Muscle of arm (tissue), 12 donors: Measurements from ENCODE around the gene KRT13. TPM values are rescaled to one million over a fixed set of nuclear protein-coding genes. Genes with fewer than 3 reads are reported as not detected.

ENCODE experiments used
- DNase-seq: peaks from one replicate; pipeline ENCODE4 v3.0.0-alpha.2; 2013
- polyA plus RNA-seq, 12 donors: library from polyadenylated mRNA; unstranded; fragments of 120-200 nt; gene quantifications; one replicate each; pipeline ENCODE4 v1.2.1, GENCODE V29; 2013; ENCODE audit not compliant: insufficient read length in 12 of 12

Gene KRT13
- polyA plus RNA-seq, 12 donors, result 0.63 to 746 (median 70.1) TPM; not detected in 6

GRCh38 chr17:41496803-41497484, 8.5 kb downstream of the KRT13 start:
- DNase-seq, result peak; percentile 16

DNA sequence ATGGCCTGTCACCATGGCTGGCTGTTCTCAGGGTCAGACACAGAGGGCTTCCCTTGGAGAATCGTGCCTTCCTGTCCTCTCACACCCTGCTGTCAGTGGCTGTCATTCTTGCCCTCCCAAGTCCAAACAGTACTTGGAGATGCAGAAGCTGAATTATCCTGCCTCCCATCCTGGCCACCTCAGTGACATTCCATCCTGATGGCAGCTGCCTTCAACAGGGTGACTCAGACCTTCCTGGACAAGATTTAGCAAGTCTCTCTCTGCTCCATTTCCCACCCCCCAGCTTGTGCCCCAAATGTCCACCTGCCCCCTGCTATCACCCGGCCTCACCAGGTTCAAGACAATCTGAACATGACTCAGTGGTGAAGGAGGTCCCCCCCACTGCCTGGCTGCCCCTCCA, 10.9 kb downstream of the KRT13 start:
- DNase-seq, result no peak

DNA sequence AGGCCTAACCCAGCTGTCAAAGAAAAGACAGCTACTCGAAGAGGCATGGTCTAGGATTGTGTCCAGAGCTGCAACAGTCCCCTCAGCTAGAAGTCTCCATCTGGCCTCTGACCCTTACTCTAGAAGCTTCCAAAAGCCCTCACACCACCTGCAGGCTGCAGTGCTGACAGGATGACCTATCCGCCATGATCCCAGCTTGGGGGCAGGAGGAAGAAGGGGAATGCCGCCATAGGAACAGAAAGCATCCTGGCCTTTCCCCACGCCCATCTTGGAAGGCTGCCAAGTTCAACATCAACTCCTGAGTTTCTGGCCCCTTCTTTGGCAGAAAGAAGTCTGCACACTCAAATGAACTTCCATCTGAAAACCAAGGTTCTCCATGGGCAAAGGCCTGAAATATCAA, 12.6 kb downstream of the KRT13 start:
- DNase-seq, result peak; percentile 17

DNA sequence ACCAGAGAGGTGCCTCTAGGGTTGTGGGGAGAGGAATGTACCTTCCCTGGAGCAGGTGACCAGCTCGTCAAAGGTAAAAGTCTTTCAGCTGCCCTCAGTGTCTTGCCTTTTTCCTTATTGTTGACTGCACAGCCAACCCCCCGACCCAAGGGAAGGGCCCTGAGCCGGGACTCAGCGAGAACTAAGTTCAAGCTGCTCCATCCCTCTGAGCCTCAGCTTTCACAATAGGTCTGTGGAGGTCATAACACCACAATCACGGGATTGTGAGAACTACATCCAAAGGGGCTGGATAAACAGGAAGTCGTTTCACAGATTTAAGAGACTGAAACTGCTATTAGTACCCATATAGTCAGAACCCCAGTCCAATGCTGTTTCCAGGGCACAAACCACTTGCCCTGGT, 13.1 kb downstream of the KRT13 start:
- no peak for DNase-seq

DNA sequence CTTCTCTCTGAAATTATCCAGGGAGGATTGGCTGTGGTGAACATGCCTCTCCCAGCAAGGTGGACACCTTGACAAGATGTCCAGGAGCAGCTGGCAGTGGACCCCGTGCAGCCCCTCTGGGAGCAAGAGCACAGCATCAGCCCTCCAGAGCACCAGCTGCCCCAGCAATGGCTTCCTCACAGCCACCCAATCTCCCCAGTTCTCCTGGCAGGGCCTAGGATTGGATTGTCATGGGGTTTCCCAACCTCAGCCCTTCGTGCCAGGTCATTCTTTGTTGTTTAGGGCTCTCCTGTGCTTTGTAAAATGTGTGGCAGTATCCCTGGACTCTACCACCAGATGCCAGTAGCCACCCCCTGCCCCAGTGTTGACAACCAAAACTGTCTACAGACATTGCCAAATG, 13.9 kb downstream of the KRT13 start:
- DNase-seq, result no peak

GRCh38 chr17:41490000-41490990, 15.1 kb downstream of the KRT13 start:
- DNase-seq, result no peak

DNA sequence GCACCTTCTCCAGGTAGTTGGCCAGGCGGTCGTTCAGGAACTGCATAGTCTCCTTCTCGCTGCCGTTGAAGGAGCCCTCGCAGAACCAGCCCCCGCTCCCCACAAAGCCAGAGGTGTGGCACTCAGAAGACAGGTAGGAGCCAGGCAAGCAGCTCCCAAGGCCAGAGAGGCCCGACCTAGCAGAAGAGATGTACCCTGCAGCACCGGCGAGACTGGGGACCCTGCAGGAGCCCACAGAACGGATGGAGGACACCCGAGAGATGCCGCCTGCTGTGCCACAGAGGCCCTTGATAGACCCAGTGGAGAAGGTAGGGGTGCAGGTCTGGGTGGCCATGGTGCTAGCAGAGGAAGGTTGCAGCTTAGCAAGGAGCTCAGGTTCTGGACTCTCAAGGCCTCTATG, 15.9 kb downstream of the KRT13 start, which contains the start of gene KRT36:
Gene KRT36, minus strand, starts transcription at position 380 of the 400 bp plus-strand sequence. Its CDS starts 46 bp downstream, at position 334.
- DNase-seq, result no peak

DNA sequence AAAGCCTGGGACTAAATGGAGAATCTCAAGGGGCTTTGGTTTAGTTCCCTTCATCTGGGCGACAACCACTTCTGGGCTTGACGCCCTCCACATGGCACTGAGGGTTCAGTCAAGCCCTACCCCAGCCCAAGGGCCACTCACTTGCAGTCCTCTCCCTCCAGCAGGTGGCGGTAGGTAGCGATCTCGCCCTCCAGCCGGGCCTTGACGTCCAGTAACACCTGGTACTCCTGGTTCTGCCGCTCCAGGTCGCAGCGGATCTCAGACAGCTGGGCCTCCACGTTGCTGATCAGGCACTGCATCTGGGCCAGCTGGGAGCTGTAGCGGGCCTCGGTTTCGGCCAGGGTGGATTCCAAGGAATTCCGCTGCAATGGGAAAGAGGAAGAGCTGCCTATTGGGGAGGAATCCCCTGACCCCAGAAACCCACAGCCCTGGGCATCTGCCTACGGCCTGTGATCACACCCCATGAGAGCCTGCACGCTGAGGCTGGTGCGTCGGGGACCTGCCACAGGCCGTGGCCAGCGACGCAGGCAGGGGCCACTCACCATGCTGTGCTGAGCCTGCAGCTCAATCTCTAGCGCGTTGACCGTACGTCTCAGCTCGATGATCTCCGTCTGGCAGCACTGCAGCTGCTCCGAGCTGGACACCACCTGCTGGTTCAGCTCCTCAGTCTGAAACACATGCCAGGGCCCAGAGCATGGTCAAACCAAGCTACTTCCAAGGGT, 18.4 kb downstream of the KRT13 start:
- no peak for DNase-seq

DNA sequence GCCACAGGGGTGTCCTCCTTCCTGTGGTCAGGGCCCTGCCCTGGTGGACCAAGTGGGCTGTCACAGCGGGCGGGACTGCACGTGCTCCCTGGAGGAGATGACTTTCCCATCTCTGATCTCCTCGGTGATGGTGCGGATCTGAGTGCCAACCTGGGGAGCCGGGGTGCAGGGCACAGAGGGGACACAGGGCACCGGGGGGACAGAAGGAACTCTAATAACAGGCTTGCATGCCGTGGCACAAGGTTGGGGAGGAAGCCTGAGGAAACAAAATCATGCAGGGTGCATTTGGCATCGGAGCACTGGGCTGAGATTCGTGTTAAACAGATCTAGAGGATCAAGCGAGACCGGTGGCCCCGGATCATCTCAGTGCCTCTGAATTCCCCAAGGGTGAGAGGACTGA, 19.1 kb downstream of the KRT13 start:
- no peak for DNase-seq

DNA sequence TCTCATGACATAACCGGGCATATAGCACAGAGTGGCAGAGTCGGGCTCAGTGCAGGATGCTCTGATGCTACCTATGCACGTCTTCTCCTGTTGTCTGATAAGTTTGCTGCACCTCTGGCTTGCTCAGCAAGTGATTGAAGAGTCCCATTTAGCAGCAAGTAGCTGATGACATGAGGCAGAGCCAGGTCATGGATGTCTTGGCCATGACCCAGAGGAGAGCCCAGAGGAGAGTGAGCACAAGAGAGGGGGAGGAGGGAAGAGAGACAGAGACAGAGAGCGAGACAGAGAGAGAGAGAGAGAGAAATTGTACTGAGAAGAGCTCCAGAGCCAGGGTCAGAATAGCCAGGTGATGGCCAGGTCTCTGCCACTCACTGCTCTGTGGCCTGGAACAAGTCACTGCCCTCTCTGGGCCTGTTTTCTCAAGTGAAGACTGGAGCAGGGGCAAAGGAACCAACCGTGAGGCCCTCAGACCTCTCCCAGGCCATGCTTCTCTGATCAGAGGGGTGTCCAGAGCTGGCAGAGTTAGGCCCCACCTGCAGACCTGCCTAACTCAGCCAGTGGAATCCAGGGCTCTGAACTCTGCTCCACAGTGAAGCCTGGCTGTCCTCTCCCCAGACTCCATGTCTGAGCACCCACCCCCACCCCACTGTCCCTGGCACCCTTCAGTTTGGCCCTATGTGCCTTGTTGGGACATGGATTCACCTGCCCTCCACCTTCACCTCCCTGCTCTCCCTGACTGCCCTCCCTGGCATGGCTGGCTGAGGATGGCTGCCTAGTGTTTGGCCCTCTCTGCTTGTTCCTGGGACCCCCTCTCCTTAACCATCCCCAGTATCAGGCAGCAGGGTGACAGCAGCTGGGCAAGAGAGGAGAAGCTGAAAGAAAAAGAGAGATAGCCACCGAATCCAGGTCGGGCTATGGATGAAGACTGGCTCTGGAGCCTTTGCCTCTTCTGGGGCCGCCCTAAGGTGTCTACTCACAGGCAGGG, 20.2 kb downstream of the KRT13 start:
- no peak for DNase-seq

DNA sequence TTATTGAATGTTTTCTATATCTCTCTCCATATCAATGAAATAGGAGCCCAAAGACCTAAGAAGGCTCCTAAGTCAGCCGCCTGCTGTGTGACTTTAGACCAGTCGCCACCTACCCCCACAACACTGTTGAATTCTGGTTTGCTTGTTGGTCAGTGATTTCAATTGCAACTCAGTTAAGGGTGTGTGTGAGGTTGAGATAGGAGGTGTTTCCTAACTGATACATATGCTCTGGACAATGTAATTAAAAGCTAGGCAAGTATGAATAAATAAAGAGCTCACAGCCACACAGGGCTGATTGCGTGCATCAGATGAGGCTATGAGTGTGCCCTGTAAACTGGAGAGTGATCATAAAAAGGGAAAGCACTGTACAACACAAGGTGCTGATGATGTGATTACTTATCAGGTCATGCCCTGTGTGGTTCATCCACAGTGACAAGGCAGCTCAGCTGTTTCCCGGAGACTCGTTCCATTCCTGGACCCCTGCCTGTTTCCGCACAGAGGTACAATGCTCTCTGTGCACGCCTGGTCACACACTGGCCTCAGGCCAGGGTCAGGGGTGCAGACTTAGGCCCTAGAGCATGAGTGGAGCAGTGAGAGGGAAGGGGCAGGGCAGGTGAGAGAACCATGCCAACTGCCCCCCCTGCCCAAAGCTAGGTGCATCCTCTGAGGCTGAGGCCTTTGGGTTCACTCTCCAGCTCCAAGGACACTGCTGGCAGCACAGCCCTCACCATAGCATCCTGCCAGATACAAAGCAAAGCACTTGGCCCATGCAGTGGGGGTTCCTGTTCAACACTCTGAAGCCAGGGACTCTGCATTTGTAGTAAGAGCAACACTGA, 21.2 kb downstream of the KRT13 start:
- DNase-seq, result no peak

DNA sequence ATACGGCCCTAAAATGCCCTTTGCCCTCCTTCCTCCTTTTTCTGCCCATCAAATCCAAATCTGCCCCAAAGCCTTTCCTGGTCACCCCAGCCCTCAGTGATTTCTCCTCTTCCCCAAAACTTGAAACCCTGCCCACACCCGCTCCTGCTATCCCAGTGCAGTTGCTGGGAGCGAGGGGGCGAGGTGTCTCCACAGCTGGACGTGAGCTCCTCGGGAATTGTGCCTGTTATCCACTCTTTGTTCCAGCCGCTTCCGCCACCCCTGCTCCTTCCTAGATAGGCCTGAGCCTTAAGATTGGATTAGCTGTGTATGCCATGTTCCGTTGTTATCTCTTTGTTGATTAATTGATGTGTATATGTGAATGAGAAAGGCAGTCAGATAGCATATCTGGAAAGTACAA, 21.9 kb downstream of the KRT13 start:
- DNase-seq, result no peak

GRCh38 chr17:41481036-41481435, 24.4 kb downstream of the KRT13 start, which contains the start of gene KRT35:
Gene KRT35, minus strand, starts transcription at chr17:41481151. Its CDS starts 54 bp downstream, at chr17:41481097.
- DNase-seq, result no peak

GRCh38 chr17:41480581-41480980, 24.8 kb downstream of the KRT13 start:
- DNase-seq, result no peak

DNA sequence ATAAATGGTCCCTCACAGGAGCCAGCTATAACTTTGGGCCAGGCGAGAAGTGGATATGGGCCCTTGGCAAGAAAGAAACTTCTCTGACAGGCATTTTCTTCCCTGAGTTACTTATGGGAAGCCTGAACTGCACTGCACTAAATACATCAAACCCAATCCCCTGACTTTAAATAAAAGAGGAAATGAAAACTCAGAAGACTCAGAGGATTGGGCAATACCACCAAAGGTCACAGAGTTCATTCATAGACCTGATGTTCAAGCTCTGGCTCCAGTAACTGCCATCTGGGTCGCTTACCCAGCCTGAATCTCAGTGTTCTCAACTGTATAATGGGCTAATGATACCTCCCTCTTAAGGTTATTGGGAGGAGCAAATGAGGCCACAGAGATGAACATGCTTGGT, 25.3 kb downstream of the KRT13 start:
- DNase-seq, result no peak

DNA sequence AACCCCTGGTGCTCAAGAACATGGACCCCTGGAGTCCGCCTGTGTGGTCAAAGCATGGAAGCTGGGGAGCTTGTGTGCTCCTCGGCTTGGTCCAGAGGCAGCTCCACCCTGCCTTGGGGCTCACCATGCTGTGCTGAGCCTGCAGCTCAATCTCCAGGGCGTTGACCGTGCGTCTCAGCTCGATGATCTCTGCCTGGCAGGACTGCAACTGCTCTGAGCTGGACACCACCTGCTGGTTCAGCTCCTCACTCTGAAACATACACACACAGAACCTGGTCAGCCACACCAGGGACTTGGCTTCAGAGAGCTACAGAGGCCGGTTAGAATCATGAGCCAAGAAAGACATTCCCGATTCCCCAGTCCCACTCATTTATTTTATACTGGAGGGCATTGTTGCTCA, 27.2 kb downstream of the KRT13 start:
- DNase-seq, result no peak

- DNase-seq, result no peak
These were observed 28.3 kb downstream of the KRT13 start for GRCh38 chr17:41476866-41477815.

DNA sequence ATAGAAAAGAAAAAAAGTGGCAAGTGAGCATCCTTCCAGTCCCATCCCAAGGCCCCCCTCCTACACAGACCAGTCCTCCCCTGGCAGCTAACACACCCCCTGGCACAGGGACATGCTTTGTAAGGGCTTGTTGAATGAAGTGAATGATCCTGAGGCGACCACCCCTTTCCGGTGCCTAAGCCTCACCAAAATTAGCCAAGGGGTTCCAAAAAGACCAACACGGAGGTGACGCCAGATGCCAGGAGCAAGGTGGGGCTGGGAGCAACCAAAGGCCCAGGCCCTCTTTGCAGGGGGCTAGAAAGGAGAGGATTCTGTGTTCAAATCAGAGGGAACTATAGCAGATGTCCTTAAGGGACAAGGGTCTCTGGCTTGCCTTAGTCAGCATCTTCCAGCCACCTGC, 30.0 kb downstream of the KRT13 start:
- no peak for DNase-seq

DNA sequence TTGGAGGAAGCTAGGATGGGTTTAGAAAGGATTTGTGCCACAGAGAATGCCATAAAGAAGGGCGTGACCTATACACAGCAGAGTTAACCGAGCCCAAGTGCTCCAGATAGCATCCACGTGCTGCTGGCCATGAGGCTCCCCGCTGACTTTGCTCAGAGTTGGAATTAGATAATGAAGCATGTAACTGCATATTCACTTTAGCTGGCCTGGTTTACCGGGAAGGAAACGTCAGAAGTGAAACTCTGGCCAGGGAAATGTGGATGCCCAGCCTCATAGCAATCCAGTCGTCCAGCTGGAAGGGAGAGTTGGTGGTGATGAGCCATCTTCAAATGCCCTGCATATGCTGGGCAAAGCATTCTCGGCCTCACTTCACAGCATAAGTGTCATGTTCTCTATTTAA, 30.5 kb downstream of the KRT13 start:
- no peak for DNase-seq
